Colonic mucosa (tissue), 4 donors: ENCODE results near the gene NDST1. TPM values are rescaled to one million over a fixed set of nuclear protein-coding genes. Genes with fewer than 3 reads are reported as not detected.

Experiments used
- DNase-seq: peaks from one replicate; pipeline ENCODE4 v3.0.0-alpha.2; 2020
- H3K27ac ChIP-seq: fragments of 200-600 bp; one replicate; pipeline ENCODE4 v1.8.0; 2021
- H3K27me3 ChIP-seq: fragments of 200-600 bp; one replicate; pipeline ENCODE4 v1.8.0; 2021
- H3K36me3 ChIP-seq: fragments of 200-600 bp; one replicate; pipeline ENCODE4 v1.8.0; 2021
- H3K4me1 ChIP-seq: fragments of 200-600 bp; one replicate; pipeline ENCODE4 v1.8.0; 2021; ENCODE audit warnings: mild to moderate bottlenecking
- H3K4me3 ChIP-seq: fragments of 200-600 bp; one replicate; pipeline ENCODE4 v1.8.0; 2021
- H3K9ac ChIP-seq, 2 donors: one replicate each; pipeline ENCODE4 v1.7.0; 2013; ENCODE audit warnings: control low read depth in 2 of 2, low read depth in 2 of 2, low read length in 2 of 2
- H3K9me3 ChIP-seq: fragments of 200-600 bp; one replicate; pipeline ENCODE4 v1.8.0; 2021
- intact Hi-C: fragments of 100-400 bp; cut with DNase I; formaldehyde crosslinking; loops from one replicate; pipeline ENCODE4 v1.14.1; 2022
- total RNA-seq, 2 donors: library from RNA; stranded (reverse); fragmentation: NEBNext Ultra II Directional in 1 of 2; extraction: Animal tissue kit (Norgen Biotek cat#: 25700) in 1 of 2; gene quantifications; one replicate each; pipeline ENCODE4 v1.2.1, GENCODE V29; 2021
- TF ChIP-seq, protein P1 (sequence below): fragments of 200-600 bp; IDR thresholded peaks from one replicate; pipeline ENCODE4 v1.8.0; 2022; ENCODE audit warnings: antibody characterized with exemption, mild to moderate bottlenecking
- donor health status: healthy.
- donor health status: DM: no; HTN: no; CAD: no.
- donor health status: DM: no; HTN: no; CAD: no.

The NDST1 gene
- total RNA-seq, 2 donors from 2014 or later: 37.4 to 51.3 TPM

DNA sequence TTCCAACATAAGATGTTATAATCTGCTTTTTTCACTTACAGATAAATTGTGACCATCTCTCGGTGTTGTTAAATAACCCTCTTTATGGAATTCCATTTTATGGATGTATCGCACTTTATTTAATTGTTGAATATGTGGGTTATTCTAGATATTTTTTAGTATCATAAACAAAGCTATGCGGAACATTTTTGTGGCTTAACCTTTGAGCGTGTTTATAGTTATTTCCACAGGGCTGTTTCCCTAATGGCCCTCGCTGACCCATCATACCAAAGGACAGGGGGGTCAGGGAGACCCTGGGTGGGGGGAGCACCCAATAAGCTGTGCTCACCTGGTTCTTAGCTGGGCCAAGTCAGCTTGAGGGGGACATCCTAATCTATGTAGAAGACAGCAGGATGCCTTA is 65.3 kb downstream of the NDST1 start:
- TF ChIP-seq, protein P1, sequence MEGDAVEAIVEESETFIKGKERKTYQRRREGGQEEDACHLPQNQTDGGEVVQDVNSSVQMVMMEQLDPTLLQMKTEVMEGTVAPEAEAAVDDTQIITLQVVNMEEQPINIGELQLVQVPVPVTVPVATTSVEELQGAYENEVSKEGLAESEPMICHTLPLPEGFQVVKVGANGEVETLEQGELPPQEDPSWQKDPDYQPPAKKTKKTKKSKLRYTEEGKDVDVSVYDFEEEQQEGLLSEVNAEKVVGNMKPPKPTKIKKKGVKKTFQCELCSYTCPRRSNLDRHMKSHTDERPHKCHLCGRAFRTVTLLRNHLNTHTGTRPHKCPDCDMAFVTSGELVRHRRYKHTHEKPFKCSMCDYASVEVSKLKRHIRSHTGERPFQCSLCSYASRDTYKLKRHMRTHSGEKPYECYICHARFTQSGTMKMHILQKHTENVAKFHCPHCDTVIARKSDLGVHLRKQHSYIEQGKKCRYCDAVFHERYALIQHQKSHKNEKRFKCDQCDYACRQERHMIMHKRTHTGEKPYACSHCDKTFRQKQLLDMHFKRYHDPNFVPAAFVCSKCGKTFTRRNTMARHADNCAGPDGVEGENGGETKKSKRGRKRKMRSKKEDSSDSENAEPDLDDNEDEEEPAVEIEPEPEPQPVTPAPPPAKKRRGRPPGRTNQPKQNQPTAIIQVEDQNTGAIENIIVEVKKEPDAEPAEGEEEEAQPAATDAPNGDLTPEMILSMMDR: no peak
- no peak for DNase-seq
- intact Hi-C loops: no loop called here

DNA sequence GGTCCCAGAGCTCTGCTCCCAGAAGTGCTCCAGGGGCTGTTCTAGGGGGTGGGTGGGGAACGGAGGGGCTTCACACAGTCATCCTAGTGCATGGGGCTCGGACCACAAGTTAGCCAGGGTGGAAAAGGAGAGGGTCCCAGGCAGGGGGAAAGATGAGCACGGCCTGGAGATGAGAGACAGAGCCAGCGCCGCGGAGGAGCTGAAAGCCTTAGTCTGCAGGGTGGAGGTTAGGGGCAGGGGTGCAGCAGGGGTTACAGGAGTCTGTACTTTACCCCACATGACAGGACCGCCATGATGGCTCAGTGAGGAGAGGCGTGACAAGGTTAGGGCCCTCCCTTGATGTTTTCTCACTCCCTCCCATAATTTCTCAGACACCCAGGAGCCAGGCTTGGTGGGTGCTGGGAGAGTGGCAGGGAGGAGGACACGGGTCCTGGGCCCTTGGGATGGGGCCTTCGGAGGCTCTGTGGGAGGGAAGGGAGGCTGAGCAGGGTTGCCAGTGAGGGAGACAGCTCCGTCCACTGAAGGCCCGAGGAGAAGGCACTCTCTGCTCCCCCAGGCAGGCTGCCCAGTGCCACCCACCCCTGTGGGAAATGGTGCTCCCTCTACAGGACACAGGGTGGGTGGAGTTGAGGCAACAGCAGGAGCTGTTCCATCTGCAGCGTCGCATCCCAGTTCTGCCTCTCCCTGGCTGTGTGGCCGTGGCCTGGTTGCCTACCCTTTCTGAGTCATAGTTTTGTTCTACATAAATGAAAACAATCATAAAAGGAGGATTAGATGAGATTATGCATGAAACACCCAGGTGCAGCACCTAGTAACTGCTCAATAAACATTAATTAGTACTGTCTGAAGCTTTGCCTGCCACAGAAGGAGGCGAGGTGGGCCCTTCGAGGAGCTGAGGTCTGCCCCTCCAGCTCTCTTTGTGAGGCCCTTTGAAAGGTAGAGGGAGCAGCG is 66.2 kb downstream of the NDST1 start:
- Histone ChIP-seq H3K36me3 (no peaks in the 10 kb centered on the region), H3K9ac (no peak overlapping the region), H3K27ac (no peak overlapping the region), H3K4me1 (no peaks in the 10 kb centered on the region), H3K27me3 (no peaks in the 10 kb centered on the region), H3K4me3 (no peak overlapping the region), H3K9me3 (no peaks in the 10 kb centered on the region)
- intact Hi-C loops: no loop called here
- DNase-seq: no peak
- TF ChIP-seq, protein P1: no peak

More for the DNA sequence above, 65.3 kb downstream of the NDST1 start:
- no peak overlapping the region for H3K4me3 ChIP-seq
- no peaks in the 10 kb centered on the region for H3K36me3 ChIP-seq
- H3K9me3 ChIP-seq: no peaks in the 10 kb centered on the region
- no peaks in the 10 kb centered on the region for H3K4me1 ChIP-seq
- H3K9ac ChIP-seq: no peak overlapping the region
- H3K27me3 ChIP-seq: no peaks in the 10 kb centered on the region
- H3K27ac ChIP-seq: no peak overlapping the region

DNA sequence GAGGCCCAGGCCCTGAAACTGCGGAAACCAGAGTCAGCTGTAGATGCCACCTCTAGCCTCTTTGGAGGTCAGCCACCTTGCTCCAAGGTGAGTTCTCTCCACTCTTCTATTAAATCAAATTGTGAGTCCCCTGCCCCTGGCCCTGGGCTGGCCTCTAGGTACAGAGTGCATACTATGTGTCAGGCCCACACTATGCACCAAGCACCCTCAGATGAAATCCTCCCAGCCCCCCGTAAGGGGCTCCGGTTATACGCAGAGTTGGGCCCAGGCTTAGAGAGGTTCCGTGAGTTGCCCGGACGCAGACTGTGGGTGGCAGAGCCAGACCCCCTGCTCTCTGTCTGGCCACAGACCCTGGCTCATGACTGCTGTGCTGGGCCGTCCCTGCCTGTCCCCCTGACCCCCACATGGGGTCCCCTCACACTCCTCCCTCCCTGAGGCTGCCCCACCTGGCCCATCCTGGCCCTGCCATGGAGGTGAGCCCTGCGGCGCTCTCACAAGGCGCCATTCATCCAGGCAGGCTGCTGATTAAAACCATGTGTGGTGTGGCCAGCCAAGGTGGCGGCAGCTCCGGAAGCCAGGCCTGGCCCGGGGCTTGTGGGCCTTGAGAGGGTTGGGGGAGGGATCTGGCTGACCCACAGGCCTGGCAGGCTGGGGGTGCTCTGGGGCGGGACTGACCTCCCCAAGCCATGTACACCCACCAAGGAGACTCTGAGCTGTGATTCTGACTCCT is 67.1 kb downstream of the NDST1 start:
- H3K27me3 ChIP-seq: no peaks in the 10 kb centered on the region
- DNase-seq: no peak
- no peaks in the 10 kb centered on the region for H3K4me1 ChIP-seq
- H3K27ac ChIP-seq: no peak overlapping the region
- no peak overlapping the region for H3K4me3 ChIP-seq
- no peaks in the 10 kb centered on the region for H3K36me3 ChIP-seq
- TF ChIP-seq, protein P1: no peak
- intact Hi-C loops: no loop called here
- no peak overlapping the region for H3K9ac ChIP-seq
- H3K9me3 ChIP-seq: no peaks in the 10 kb centered on the region

DNA sequence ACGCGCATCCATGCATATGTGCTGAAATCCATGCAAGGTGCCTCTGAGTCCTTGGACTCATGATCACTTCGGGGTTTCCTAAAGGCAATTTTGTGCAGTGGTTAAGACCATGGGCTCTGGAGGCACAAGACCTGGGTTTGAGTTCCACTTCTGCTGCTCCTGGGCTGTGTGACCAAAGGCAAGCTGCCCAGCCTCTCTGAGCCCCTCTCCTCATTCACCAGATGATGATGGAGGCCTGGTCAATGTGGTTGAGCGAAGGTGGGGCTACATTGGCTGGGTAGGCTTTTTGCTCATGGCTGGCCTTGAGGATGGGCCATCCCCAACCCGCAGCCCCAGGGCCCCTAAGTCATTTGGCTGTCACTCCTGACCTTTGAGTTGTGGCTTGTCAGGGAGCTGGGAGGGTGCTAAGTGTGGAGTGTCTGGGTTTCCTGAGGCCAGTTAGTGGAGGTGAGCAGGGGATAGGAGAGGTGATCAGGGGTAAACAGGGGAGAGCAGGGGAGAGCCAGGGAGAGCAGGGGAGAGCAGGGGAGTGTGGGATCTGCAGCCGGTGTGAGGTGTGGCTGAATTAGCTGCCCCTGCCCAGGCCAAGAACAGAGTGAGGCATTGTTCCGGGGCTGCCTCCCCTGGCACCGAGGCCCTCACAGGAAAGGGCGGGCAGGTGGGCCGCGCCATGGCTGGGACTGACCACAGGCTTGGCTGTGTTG is 68.0 kb downstream of the NDST1 start:
- Histone ChIP-seq H3K9me3 (no peaks in the 10 kb centered on the region), H3K27ac (no peak overlapping the region), H3K36me3 (no peaks in the 10 kb centered on the region), H3K27me3 (no peaks in the 10 kb centered on the region), H3K9ac (no peak overlapping the region), H3K4me3 (no peak overlapping the region), H3K4me1 (no peaks in the 10 kb centered on the region)
- TF ChIP-seq, protein P1: no peak
- no peak for DNase-seq
- intact Hi-C loops: no loop called here

DNA sequence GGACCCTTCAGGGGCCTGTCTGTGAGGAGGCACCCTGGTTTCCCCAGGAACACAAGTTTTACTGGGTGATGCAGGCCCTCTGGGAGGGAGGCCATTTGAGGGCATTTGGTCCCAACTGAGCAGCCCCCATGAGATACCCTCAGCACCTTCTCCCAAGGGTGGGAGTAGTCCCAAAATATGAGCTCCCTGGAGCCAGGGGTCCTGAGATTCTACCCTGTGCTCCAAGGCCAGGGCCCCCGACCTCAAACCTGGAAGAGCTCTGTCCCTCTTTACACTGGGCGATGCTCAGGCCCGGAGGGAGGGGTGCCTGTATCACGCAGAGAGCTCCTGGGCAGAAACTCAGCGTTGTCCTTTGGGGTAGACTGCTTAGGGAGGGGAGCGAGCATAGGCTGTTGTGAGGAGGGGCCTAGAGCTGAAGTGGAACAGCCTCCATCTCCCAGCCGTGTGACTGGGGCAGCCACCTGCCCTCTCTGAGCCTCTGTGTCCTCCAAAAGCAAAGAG is 68.6 kb downstream of the NDST1 start:
- intact Hi-C loops: no loop called here
- TF ChIP-seq, protein P1: no peak
- no peak for DNase-seq

More for the DNA sequence above, 68.6 kb downstream of the NDST1 start:
- Histone ChIP-seq H3K36me3 (no peaks in the 10 kb centered on the region), H3K4me1 (no peaks in the 10 kb centered on the region), H3K9ac (no peak overlapping the region), H3K27ac (no peak overlapping the region), H3K4me3 (no peak overlapping the region), H3K9me3 (no peaks in the 10 kb centered on the region), H3K27me3 (no peaks in the 10 kb centered on the region)
